LNCaP clone FGC (cell line): Measurements from ENCODE around the gene IL1RAPL1.

Experiments
- DNase-seq: peaks from one replicate; pipeline ENCODE4 v3.0.0-alpha.2; 2011; ENCODE audit warnings: low read depth
- H3K4me3 ChIP-seq: 2 replicates; pipeline ENCODE4 v1.5.1; 2011; ENCODE audit warnings: mild to moderate bottlenecking, low read depth, low read length, control low read depth
- TF ChIP-seq, protein P1 (sequence below): IDR thresholded peaks from 2 replicates; pipeline ENCODE4 v1.5.1; 2012; ENCODE audit warnings: mild to moderate bottlenecking; ENCODE audit not compliant: control insufficient read depth, insufficient read depth; ENCODE audit errors: extremely low read depth

Gene IL1RAPL1

DNA sequence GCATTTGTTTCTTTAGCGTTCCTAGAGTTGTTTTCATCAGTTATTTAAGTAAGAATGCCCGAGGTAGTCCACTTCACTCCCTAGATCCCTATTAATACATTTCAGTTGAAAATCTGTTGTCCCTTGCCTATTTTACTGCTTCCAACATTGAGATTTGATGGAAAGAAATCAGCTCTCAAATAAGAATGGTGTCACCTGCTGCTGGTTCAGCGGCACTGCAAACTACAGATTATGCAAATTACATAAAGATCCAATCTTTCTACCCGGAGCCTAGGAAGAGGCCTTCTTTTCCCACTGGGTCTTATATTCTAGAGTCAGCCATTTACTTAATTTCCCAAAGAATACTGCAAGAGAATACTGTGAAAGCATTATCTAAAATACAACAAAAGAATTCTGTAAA, 1030.5 kb downstream of the IL1RAPL1 start:
- no peak for DNase-seq
- no peak overlapping the region for H3K4me3 ChIP-seq
- TF ChIP-seq, protein P1, sequence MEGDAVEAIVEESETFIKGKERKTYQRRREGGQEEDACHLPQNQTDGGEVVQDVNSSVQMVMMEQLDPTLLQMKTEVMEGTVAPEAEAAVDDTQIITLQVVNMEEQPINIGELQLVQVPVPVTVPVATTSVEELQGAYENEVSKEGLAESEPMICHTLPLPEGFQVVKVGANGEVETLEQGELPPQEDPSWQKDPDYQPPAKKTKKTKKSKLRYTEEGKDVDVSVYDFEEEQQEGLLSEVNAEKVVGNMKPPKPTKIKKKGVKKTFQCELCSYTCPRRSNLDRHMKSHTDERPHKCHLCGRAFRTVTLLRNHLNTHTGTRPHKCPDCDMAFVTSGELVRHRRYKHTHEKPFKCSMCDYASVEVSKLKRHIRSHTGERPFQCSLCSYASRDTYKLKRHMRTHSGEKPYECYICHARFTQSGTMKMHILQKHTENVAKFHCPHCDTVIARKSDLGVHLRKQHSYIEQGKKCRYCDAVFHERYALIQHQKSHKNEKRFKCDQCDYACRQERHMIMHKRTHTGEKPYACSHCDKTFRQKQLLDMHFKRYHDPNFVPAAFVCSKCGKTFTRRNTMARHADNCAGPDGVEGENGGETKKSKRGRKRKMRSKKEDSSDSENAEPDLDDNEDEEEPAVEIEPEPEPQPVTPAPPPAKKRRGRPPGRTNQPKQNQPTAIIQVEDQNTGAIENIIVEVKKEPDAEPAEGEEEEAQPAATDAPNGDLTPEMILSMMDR, result peak; percentile 45

DNA sequence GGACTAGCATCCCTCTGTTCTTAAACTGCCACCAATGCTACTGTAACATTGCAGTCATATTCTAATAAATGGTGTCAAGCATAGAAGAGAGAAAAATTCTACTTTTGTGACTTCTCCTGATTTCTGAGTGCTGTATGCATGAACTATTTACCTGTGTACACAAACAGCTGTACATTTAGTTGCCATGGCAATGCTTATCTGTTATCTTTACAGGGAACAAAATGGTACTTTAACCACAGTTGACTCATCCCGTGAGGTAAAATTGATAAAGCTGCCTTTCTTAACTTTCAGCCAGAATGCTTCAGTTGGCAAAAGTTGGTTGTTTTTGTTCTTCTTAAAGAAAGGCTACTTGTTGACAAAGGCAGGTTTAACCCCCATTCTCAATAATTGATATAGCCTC, 1040.6 kb downstream of the IL1RAPL1 start:
- TF ChIP-seq, protein P1, result no peak
- no peak overlapping the region for H3K4me3 ChIP-seq
- peak; percentile 67 for DNase-seq

DNA sequence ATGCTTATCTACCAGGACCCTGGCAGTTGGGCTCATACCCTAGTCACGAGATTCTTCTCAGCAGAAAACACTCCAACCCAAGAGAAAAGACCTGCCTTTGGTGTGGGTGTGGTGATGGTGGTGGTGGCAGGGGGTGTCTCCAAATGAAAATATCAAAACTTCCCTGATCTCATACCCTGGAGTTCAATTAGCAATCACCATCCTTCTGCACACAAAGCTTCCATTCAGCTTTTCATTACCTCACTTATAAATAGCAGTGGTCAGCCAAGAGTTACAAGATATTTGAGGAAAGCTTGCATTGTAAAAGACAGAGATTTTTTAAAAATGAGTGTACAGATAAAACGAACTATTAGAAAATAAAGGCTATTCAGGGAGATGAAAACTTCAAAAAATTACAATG, 1047.3 kb downstream of the IL1RAPL1 start:
- no peak for DNase-seq
- H3K4me3 ChIP-seq, result no peak overlapping the region
- TF ChIP-seq, protein P1, result no peak

DNA sequence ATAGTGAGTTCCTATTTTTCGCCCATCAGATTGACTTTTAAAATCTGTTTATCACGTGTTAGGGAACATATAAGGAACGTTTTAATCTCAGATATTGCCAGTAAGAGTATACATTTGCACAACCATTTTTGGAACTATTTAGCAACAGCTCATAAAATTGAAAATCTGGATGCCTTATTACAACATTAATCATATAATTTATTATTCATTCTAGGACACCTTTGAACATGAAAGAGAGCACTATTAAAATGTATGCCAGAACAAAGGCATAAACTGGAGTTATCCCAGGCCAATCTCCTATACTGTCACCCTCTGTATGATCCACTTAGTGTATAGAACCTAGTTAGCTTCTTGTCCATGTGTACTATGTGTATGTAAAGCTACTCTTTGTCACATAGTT, 1049.1 kb downstream of the IL1RAPL1 start:
- TF ChIP-seq, protein P1, result no peak
- H3K4me3 ChIP-seq, result no peak overlapping the region
- no peak for DNase-seq

DNA sequence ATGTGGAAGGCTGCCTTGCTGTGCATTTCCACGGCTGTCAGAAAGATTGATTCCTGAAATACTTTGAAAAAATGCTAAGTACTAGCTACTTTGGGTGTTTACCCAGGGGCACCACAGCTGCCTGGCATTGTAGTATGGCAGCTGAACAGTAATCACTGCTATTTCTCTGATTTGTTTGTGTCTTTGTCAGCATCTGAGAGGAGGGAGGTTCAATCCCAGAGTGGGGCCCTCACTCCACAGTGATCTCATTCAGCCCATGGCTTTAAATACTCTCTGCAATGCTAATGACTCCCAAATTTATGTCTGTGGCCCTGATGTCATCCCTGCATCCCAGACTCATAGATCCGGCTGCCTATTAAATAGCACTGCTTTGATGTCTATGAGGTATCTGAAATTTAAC, 1052.9 kb downstream of the IL1RAPL1 start:
- no peak overlapping the region for H3K4me3 ChIP-seq
- TF ChIP-seq, protein P1, result no peak
- DNase-seq, result no peak

DNA sequence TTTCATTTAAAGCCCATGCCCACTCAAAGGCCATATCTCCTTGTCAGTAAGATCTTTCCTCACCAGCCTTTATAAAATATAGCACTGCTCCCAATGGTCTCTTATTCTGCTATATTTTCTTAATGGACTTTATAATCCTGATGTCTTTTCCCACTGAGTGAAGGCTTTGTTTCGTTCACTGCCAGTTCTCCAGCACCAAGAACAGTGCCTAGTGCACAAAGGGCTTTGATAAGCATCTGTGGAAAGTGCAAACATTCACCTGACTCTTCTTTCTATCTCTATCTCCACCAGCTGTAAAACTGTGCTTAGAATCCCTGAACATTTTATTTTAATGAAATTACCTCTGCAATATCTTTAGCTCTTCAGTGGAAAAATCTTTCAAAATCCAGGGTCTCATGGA, 1054.2 kb downstream of the IL1RAPL1 start:
- TF ChIP-seq, protein P1, result no peak
- no peak overlapping the region for H3K4me3 ChIP-seq
- DNase-seq, result no peak

DNA sequence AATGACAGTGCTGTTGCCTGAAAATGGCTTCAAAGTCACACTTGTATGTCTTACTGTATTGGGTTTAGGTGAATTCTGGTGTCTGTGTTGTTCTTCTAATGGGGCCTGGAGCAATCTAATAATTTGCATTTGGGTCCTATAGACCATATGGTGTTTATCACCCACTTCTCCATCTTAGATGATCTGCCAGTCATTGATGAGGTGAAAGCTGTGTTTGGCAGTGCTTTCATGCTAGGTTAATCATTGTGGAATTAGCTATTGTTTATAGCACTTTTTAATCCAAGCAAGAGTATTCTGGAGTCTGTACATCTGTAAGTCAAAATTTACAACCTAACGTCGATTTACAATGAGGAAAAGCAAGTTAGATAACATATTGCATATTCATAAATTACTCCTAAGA, 1055.9 kb downstream of the IL1RAPL1 start:
- no peak for DNase-seq
- TF ChIP-seq, protein P1, result no peak
- no peak overlapping the region for H3K4me3 ChIP-seq
